ENCODE results near the gene EXOG.

DNA sequence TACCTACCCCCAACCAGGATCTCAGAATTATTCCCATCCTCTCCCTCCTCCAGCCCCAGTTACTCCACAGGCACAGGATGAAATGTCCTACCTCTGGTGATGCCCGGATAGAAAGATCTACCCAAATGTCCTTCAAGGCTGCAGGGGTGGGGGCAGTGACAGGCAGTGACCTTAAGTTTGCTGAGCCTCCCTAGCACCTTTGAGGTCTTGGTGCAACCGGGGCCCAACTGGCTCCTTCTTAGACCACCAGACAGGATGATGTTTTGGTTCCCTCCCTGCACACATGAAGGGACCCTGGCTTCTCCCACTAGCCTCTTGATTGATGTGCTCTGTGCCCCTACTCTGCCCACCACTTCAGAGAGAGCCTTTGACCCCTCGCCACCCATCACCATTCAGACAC is 36.4 kb downstream of the EXOG start:
- TF ChIP-seq ZFP30 (CRISPR knock-in tag; IDR thresholded peaks at IDR 0.05), result no peak
- no peak for TF ChIP-seq SNAI2 (CRISPR knock-in tag; IDR thresholded peaks at IDR 0.05)
- TF ChIP-seq ARNTL (CRISPR knock-in tag; IDR thresholded peaks at IDR 0.05; ENCODE audit: borderline replicate concordance, low read depth), result no peak
- no peak for TF ChIP-seq GLIS3 (CRISPR knock-in tag; IDR thresholded peaks at IDR 0.05)
- TF ChIP-seq, protein P1, sequence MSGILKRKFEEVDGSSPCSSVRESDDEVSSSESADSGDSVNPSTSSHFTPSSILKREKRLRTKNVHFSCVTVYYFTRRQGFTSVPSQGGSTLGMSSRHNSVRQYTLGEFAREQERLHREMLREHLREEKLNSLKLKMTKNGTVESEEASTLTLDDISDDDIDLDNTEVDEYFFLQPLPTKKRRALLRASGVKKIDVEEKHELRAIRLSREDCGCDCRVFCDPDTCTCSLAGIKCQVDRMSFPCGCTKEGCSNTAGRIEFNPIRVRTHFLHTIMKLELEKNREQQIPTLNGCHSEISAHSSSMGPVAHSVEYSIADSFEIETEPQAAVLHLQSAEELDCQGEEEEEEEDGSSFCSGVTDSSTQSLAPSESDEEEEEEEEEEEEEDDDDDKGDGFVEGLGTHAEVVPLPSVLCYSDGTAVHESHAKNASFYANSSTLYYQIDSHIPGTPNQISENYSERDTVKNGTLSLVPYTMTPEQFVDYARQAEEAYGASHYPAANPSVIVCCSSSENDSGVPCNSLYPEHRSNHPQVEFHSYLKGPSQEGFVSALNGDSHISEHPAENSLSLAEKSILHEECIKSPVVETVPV (CRISPR knock-in tag; IDR thresholded peaks at IDR 0.05), result no peak
- TF ChIP-seq, protein P2, sequence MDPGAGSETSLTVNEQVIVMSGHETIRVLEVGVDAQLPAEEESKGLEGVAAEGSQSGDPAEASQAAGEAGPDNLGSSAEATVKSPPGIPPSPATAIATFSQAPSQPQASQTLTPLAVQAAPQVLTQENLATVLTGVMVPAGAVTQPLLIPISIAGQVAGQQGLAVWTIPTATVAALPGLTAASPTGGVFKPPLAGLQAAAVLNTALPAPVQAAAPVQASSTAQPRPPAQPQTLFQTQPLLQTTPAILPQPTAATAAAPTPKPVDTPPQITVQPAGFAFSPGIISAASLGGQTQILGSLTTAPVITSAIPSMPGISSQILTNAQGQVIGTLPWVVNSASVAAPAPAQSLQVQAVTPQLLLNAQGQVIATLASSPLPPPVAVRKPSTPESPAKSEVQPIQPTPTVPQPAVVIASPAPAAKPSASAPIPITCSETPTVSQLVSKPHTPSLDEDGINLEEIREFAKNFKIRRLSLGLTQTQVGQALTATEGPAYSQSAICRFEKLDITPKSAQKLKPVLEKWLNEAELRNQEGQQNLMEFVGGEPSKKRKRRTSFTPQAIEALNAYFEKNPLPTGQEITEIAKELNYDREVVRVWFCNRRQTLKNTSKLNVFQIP (CRISPR knock-in tag; IDR thresholded peaks at IDR 0.05; ENCODE audit: borderline replicate concordance, low read depth), result no peak
- no peak for TF ChIP-seq RARB (CRISPR knock-in tag; IDR thresholded peaks at IDR 0.05)
- TF ChIP-seq, protein P3, sequence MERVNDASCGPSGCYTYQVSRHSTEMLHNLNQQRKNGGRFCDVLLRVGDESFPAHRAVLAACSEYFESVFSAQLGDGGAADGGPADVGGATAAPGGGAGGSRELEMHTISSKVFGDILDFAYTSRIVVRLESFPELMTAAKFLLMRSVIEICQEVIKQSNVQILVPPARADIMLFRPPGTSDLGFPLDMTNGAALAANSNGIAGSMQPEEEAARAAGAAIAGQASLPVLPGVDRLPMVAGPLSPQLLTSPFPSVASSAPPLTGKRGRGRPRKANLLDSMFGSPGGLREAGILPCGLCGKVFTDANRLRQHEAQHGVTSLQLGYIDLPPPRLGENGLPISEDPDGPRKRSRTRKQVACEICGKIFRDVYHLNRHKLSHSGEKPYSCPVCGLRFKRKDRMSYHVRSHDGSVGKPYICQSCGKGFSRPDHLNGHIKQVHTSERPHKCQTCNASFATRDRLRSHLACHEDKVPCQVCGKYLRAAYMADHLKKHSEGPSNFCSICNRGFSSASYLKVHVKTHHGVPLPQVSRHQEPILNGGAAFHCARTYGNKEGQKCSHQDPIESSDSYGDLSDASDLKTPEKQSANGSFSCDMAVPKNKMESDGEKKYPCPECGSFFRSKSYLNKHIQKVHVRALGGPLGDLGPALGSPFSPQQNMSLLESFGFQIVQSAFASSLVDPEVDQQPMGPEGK (CRISPR knock-in tag; IDR thresholded peaks at IDR 0.05; ENCODE audit: borderline replicate concordance), result no peak
- TF ChIP-seq, protein P4, sequence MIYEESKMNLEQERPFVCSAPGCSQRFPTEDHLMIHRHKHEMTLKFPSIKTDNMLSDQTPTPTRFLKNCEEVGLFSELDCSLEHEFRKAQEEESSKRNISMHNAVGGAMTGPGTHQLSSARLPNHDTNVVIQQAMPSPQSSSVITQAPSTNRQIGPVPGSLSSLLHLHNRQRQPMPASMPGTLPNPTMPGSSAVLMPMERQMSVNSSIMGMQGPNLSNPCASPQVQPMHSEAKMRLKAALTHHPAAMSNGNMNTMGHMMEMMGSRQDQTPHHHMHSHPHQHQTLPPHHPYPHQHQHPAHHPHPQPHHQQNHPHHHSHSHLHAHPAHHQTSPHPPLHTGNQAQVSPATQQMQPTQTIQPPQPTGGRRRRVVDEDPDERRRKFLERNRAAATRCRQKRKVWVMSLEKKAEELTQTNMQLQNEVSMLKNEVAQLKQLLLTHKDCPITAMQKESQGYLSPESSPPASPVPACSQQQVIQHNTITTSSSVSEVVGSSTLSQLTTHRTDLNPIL (CRISPR knock-in tag; IDR thresholded peaks at IDR 0.05; ENCODE audit: low read depth), result no peak

Measured in SK-N-SH treated with all-trans-retinoic acid at 6 μM for 48 hours (cell line).